ENCODE data around the gene NFYB. TPM values are rescaled to one million over a fixed set of nuclear protein-coding genes. Genes with fewer than 3 reads are reported as not detected.

Gene NFYB
- 38.8 TPM for polyA plus RNA-seq (2013, experiment 1 of 2)
- polyA plus RNA-seq (2013, experiment 2 of 2) = 37.2 TPM

GRCh38 chr12:104137902-104138796, at the start of gene NFYB:
Gene NFYB, minus strand, starts transcription at chr12:104138210. Its CDS starts 2,757 bp downstream, at chr12:104135453.
- H3K23ac ChIP-seq (ENCODE audit: low read length) = peak within 1 kb of the TSS; percentile 48
- H3K18ac ChIP-seq (ENCODE audit: low read length) = peak within 1 kb of the TSS; percentile 99
- no peak within 1 kb of the TSS for H2BK15ac ChIP-seq (replicated peaks; ENCODE audit: low read depth)
- peaks cover 4% of the 10 kb centered on the region for H3K79me1 ChIP-seq (ENCODE audit: low read length)
- peak; percentile 98 for DNase-seq
- no peaks in the 10 kb centered on the region for H3K27me3 ChIP-seq (ENCODE audit: insufficient read depth, low read length, poor library complexity)
- peak within 1 kb of the TSS; percentile 80 for H3K4me3 ChIP-seq (ENCODE audit: low read length)
- peak within 1 kb of the TSS; percentile 100 for H3K27ac ChIP-seq (ENCODE audit: low read depth, low read length)
- H2BK120ac ChIP-seq (ENCODE audit: low read depth, low read length) = peak within 1 kb of the TSS; percentile 63
- H3K4me2 ChIP-seq (ENCODE audit: low read length) = peak within 1 kb of the TSS; percentile 66
- H2AK5ac ChIP-seq (ENCODE audit: low read length) = no peak within 1 kb of the TSS
- WGBS (ENCODE audit: extremely low coverage, insufficient coverage, low lambda C conversion rate) = no CpG with 5 or more reads among the region's 111 CpGs
- peak within 1 kb of the TSS; percentile 90 for H3K4ac ChIP-seq (ENCODE audit: low read depth, low read length)
- H3K36me3 ChIP-seq (ENCODE audit: control insufficient read depth, insufficient read depth, low read length) = no peaks in the 10 kb centered on the region
- peak within 1 kb of the TSS; percentile 92 for H3K9ac ChIP-seq (ENCODE audit: low read length)
- peaks cover 6% of the 10 kb centered on the region for H3K4me1 ChIP-seq (ENCODE audit: control insufficient read depth, low read depth, low read length)
- H3K56ac ChIP-seq (ENCODE audit: low read length) = peak within 1 kb of the TSS; percentile 94
- peaks cover 12% of the 10 kb centered on the region for H3K79me2 ChIP-seq (ENCODE audit: control insufficient read depth, insufficient read depth, low read length)
- no peak within 1 kb of the TSS for H4K5ac ChIP-seq (ENCODE audit: low read length)
- peak within 1 kb of the TSS; percentile 95 for H4K8ac ChIP-seq (ENCODE audit: low read depth, low read length)
- peak within 1 kb of the TSS; percentile 62 for H2BK5ac ChIP-seq (ENCODE audit: low read length)

GRCh38 chr12:104187446-104188155, 49.6 kb upstream of the NFYB start:
- H3K4me1 ChIP-seq (ENCODE audit: control insufficient read depth, low read depth, low read length) = no peaks in the 10 kb centered on the region
- no CpG with 5 or more reads among the region's 18 CpGs for WGBS (ENCODE audit: extremely low coverage, insufficient coverage, low lambda C conversion rate)
- DNase-seq = no peak

GRCh38 chr12:104183443-104183842, 45.4 kb upstream of the NFYB start:
- Histone ChIP-seq H3K79me2 (ENCODE audit: control insufficient read depth, insufficient read depth, low read length) (no peaks in the 10 kb centered on the region), H3K27ac (ENCODE audit: low read depth, low read length) (no peak overlapping the region), H3K9ac (ENCODE audit: low read length) (no peak overlapping the region), H3K23ac (ENCODE audit: low read length) (no peak overlapping the region), H2BK120ac (ENCODE audit: low read depth, low read length) (no peak overlapping the region), H4K5ac (ENCODE audit: low read length) (no peak overlapping the region), H3K36me3 (ENCODE audit: control insufficient read depth, insufficient read depth, low read length) (no peaks in the 10 kb centered on the region), H3K4ac (ENCODE audit: low read depth, low read length) (no peak overlapping the region), H2AK5ac (ENCODE audit: low read length) (no peak overlapping the region), H4K8ac (ENCODE audit: low read depth, low read length) (no peak overlapping the region), H3K4me2 (ENCODE audit: low read length) (no peak overlapping the region), H2BK5ac (ENCODE audit: low read length) (no peak overlapping the region), H3K18ac (ENCODE audit: low read length) (no peak overlapping the region), H3K4me1 (ENCODE audit: control insufficient read depth, low read depth, low read length) (no peaks in the 10 kb centered on the region), H2BK15ac (replicated peaks; ENCODE audit: low read depth) (no peak overlapping the region), H3K79me1 (ENCODE audit: low read length) (no peaks in the 10 kb centered on the region), H3K4me3 (ENCODE audit: low read length) (no peak overlapping the region), H3K27me3 (ENCODE audit: insufficient read depth, low read length, poor library complexity) (no peaks in the 10 kb centered on the region), H3K56ac (ENCODE audit: low read length) (no peak overlapping the region)
- DNase-seq = no peak
- no CpG with 5 or more reads among the region's 3 CpGs for WGBS (ENCODE audit: extremely low coverage, insufficient coverage, low lambda C conversion rate)

More at GRCh38 chr12:104187446-104188155, 49.6 kb upstream of the NFYB start:
- H3K4me3 ChIP-seq (ENCODE audit: low read length) = no peak overlapping the region
- no peaks in the 10 kb centered on the region for H3K36me3 ChIP-seq (ENCODE audit: control insufficient read depth, insufficient read depth, low read length)
- no peaks in the 10 kb centered on the region for H3K79me2 ChIP-seq (ENCODE audit: control insufficient read depth, insufficient read depth, low read length)
- H2BK5ac ChIP-seq (ENCODE audit: low read length) = no peak overlapping the region
- H4K5ac ChIP-seq (ENCODE audit: low read length) = no peak overlapping the region
- H3K23ac ChIP-seq (ENCODE audit: low read length) = no peak overlapping the region
- H3K27ac ChIP-seq (ENCODE audit: low read depth, low read length) = no peak overlapping the region
- H3K9ac ChIP-seq (ENCODE audit: low read length) = no peak overlapping the region
- H3K18ac ChIP-seq (ENCODE audit: low read length) = no peak overlapping the region
- no peak overlapping the region for H2BK15ac ChIP-seq (replicated peaks; ENCODE audit: low read depth)
- H3K56ac ChIP-seq (ENCODE audit: low read length) = no peak overlapping the region
- no peak overlapping the region for H4K8ac ChIP-seq (ENCODE audit: low read depth, low read length)
- H2BK120ac ChIP-seq (ENCODE audit: low read depth, low read length) = no peak overlapping the region
- H3K79me1 ChIP-seq (ENCODE audit: low read length) = no peaks in the 10 kb centered on the region
- H3K27me3 ChIP-seq (ENCODE audit: insufficient read depth, low read length, poor library complexity) = no peaks in the 10 kb centered on the region
- no peak overlapping the region for H3K4me2 ChIP-seq (ENCODE audit: low read length)
- no peak overlapping the region for H2AK5ac ChIP-seq (ENCODE audit: low read length)
- H3K4ac ChIP-seq (ENCODE audit: low read depth, low read length) = no peak overlapping the region

GRCh38 chr12:104182621-104183378, 44.8 kb upstream of the NFYB start:
- no peak overlapping the region for H3K4me2 ChIP-seq (ENCODE audit: low read length)
- H4K5ac ChIP-seq (ENCODE audit: low read length) = no peak overlapping the region
- no peaks in the 10 kb centered on the region for H3K36me3 ChIP-seq (ENCODE audit: control insufficient read depth, insufficient read depth, low read length)
- no peaks in the 10 kb centered on the region for H3K27me3 ChIP-seq (ENCODE audit: insufficient read depth, low read length, poor library complexity)
- H3K79me1 ChIP-seq (ENCODE audit: low read length) = no peaks in the 10 kb centered on the region
- H3K4me1 ChIP-seq (ENCODE audit: control insufficient read depth, low read depth, low read length) = no peaks in the 10 kb centered on the region
- H3K23ac ChIP-seq (ENCODE audit: low read length) = no peak overlapping the region
- H3K9ac ChIP-seq (ENCODE audit: low read length) = no peak overlapping the region
- no CpG with 5 or more reads among the region's 5 CpGs for WGBS (ENCODE audit: extremely low coverage, insufficient coverage, low lambda C conversion rate)
- no peak overlapping the region for H2BK120ac ChIP-seq (ENCODE audit: low read depth, low read length)
- H2BK5ac ChIP-seq (ENCODE audit: low read length) = no peak overlapping the region
- no peak overlapping the region for H2BK15ac ChIP-seq (replicated peaks; ENCODE audit: low read depth)
- H3K4me3 ChIP-seq (ENCODE audit: low read length) = no peak overlapping the region
- no peak overlapping the region for H3K4ac ChIP-seq (ENCODE audit: low read depth, low read length)
- no peak overlapping the region for H4K8ac ChIP-seq (ENCODE audit: low read depth, low read length)
- no peaks in the 10 kb centered on the region for H3K79me2 ChIP-seq (ENCODE audit: control insufficient read depth, insufficient read depth, low read length)
- H3K18ac ChIP-seq (ENCODE audit: low read length) = no peak overlapping the region
- H2AK5ac ChIP-seq (ENCODE audit: low read length) = no peak overlapping the region
- DNase-seq = no peak
- no peak overlapping the region for H3K56ac ChIP-seq (ENCODE audit: low read length)
- H3K27ac ChIP-seq (ENCODE audit: low read depth, low read length) = no peak overlapping the region

GRCh38 chr12:104182144-104182543, 44.1 kb upstream of the NFYB start:
- Histone ChIP-seq H2AK5ac (ENCODE audit: low read length) (no peak overlapping the region), H2BK15ac (replicated peaks; ENCODE audit: low read depth) (no peak overlapping the region), H3K4me3 (ENCODE audit: low read length) (no peak overlapping the region), H3K18ac (ENCODE audit: low read length) (no peak overlapping the region), H3K27ac (ENCODE audit: low read depth, low read length) (no peak overlapping the region), H3K4me2 (ENCODE audit: low read length) (no peak overlapping the region), H3K56ac (ENCODE audit: low read length) (no peak overlapping the region), H3K4ac (ENCODE audit: low read depth, low read length) (no peak overlapping the region), H3K9ac (ENCODE audit: low read length) (no peak overlapping the region), H3K79me1 (ENCODE audit: low read length) (no peaks in the 10 kb centered on the region), H4K8ac (ENCODE audit: low read depth, low read length) (no peak overlapping the region), H4K5ac (ENCODE audit: low read length) (no peak overlapping the region), H3K36me3 (ENCODE audit: control insufficient read depth, insufficient read depth, low read length) (no peaks in the 10 kb centered on the region), H2BK5ac (ENCODE audit: low read length) (no peak overlapping the region), H3K79me2 (ENCODE audit: control insufficient read depth, insufficient read depth, low read length) (no peaks in the 10 kb centered on the region), H2BK120ac (ENCODE audit: low read depth, low read length) (no peak overlapping the region), H3K4me1 (ENCODE audit: control insufficient read depth, low read depth, low read length) (no peaks in the 10 kb centered on the region), H3K23ac (ENCODE audit: low read length) (no peak overlapping the region), H3K27me3 (ENCODE audit: insufficient read depth, low read length, poor library complexity) (no peaks in the 10 kb centered on the region)
- no CpG with 5 or more reads among the region's 4 CpGs for WGBS (ENCODE audit: extremely low coverage, insufficient coverage, low lambda C conversion rate)
- no peak for DNase-seq
